HG03432 (cell line): Measurements from ENCODE around the gene AP5B1.

Source experiments
- ATAC-seq: cut with Tn5 transposase; IDR thresholded peaks from one replicate; pipeline ENCODE4 v1.9.1; 2021; ENCODE audit warnings: mild to moderate bottlenecking, moderate library complexity; ENCODE audit not compliant: unreplicated experiment

The AP5B1 gene

GRCh38 chr11:65780770-65781151, at the start of gene AP5B1:
Gene AP5B1, minus strand, starts transcription at chr11:65780976. Its CDS starts 385 bp downstream, at chr11:65780591.
- peak; percentile 58 for ATAC-seq

- ATAC-seq: no peak
Observed at GRCh38 chr11:65829459-65829858, 48.7 kb upstream of the AP5B1 start.

GRCh38 chr11:65826984-65827735, 46.4 kb upstream of the AP5B1 start:
- ATAC-seq: no peak

GRCh38 chr11:65822776-65823528, 42.2 kb upstream of the AP5B1 start:
- no peak for ATAC-seq

- no peak for ATAC-seq
Observed at GRCh38 chr11:65821107-65821506, 40.3 kb upstream of the AP5B1 start.

- peak; percentile 84 for ATAC-seq
Observed at GRCh38 chr11:65817835-65818680, 37.3 kb upstream of the AP5B1 start.

- ATAC-seq: no peak
Observed at GRCh38 chr11:65817312-65817834, 36.6 kb upstream of the AP5B1 start.

- ATAC-seq: no peak
Observed at GRCh38 chr11:65816696-65817095, 35.9 kb upstream of the AP5B1 start.

- no peak for ATAC-seq
Observed at GRCh38 chr11:65814986-65815565, 34.3 kb upstream of the AP5B1 start.

- ATAC-seq: no peak
Observed at GRCh38 chr11:65814131-65814985, 33.6 kb upstream of the AP5B1 start.

GRCh38 chr11:65811764-65812475, 31.1 kb upstream of the AP5B1 start:
- ATAC-seq: no peak

- no peak for ATAC-seq
Observed at GRCh38 chr11:65810046-65810868, 29.5 kb upstream of the AP5B1 start.

- no peak for ATAC-seq
Observed at GRCh38 chr11:65809496-65809895, 28.7 kb upstream of the AP5B1 start.

GRCh38 chr11:65808744-65809341, 28.1 kb upstream of the AP5B1 start:
- ATAC-seq: no peak

GRCh38 chr11:65806979-65807378, 26.2 kb upstream of the AP5B1 start:
- ATAC-seq: no peak

- no peak for ATAC-seq
Observed at GRCh38 chr11:65803797-65804492, 23.2 kb upstream of the AP5B1 start.

- peak; percentile 70 for ATAC-seq
Observed at GRCh38 chr11:65802841-65803240, 22.1 kb upstream of the AP5B1 start.
